Omental fat pad (tissue), 4 donors: ENCODE measurements around the gene SARDH. TPM values are rescaled to one million over a fixed set of nuclear protein-coding genes. Genes with fewer than 3 reads are reported as not detected.

Source experiments
- ATAC-seq: fragments of 150-250 bp; one replicate; pipeline ENCODE4 v1.9.1; 2016; ENCODE audit warnings: mild to moderate bottlenecking, moderate library complexity; ENCODE audit not compliant: low FRiP score
- DNase-seq: peaks from one replicate; pipeline ENCODE4 v3.0.0-alpha.2; 2019; ENCODE audit warnings: low spot score
- CTCF ChIP-seq, 3 donors: fragments of 450-650 bp; IDR thresholded peaks; one replicate each; pipeline ENCODE4 v1.5.1; 2016 to 2017; ENCODE audit warnings: antibody characterized with exemption in 3 of 3, mild to moderate bottlenecking in 3 of 3, moderate library complexity in 2 of 3
- total RNA-seq, 4 donors: library from RNA; depleted of rRNA; stranded (reverse); fragments of >200 nt; gene quantifications; one replicate each; pipeline ENCODE4 v1.1.0, GENCODE V29; 2016

The SARDH gene
- total RNA-seq, 4 donors from 2014 or later, result 0.56 to 6.9 (median 1.8) TPM

GRCh38 chr9:133666387-133666786 is 71.8 kb downstream of the SARDH start:
- ATAC-seq (no peak), DNase-seq (no peak)
- no peak for TF ChIP-seq CTCF (IDR thresholded peaks at IDR 0.05)

GRCh38 chr9:133665535-133665934 is 72.6 kb downstream of the SARDH start:
- ATAC-seq (no peak), DNase-seq (no peak)
- no peak for TF ChIP-seq CTCF (IDR thresholded peaks at IDR 0.05)

- DNase-seq (no peak), ATAC-seq (no peak)
- TF ChIP-seq CTCF (IDR thresholded peaks at IDR 0.05), result no peak
Observed at GRCh38 chr9:133665096-133665495, 73.1 kb downstream of the SARDH start.

GRCh38 chr9:133664173-133665050 is 73.7 kb downstream of the SARDH start:
- no peak for TF ChIP-seq CTCF (IDR thresholded peaks at IDR 0.05)
- DNase-seq, result no peak
- no peak for ATAC-seq

- ATAC-seq (no peak), DNase-seq (no peak)
Observed at GRCh38 chr9:133661846-133662540, 76.2 kb downstream of the SARDH start.

GRCh38 chr9:133659516-133659915 is 78.6 kb downstream of the SARDH start:
- no peak for DNase-seq
- no peak for ATAC-seq
- TF ChIP-seq CTCF (IDR thresholded peaks at IDR 0.05), result no peak

More at GRCh38 chr9:133661846-133662540, 76.2 kb downstream of the SARDH start:
- TF ChIP-seq CTCF (IDR thresholded peaks at IDR 0.05), result no peak
